AG09319 (cell line): ENCODE data around the gene RYR3.

Experiments
- DNase-seq: peaks from one replicate; pipeline ENCODE4 v3.0.0-alpha.2; 2010; ENCODE audit warnings: low read depth; ENCODE audit errors: extremely low read depth
- TF ChIP-seq, protein P1 (sequence below): IDR thresholded peaks from 2 replicates; pipeline ENCODE4 v1.5.1; 2011; ENCODE audit warnings: low read depth, mild to moderate bottlenecking, inconsistent platforms, low read length, moderate library complexity

The RYR3 gene

GRCh38 chr15:33380406-33380805 is 69.6 kb downstream of the RYR3 start:
- TF ChIP-seq, protein P1, sequence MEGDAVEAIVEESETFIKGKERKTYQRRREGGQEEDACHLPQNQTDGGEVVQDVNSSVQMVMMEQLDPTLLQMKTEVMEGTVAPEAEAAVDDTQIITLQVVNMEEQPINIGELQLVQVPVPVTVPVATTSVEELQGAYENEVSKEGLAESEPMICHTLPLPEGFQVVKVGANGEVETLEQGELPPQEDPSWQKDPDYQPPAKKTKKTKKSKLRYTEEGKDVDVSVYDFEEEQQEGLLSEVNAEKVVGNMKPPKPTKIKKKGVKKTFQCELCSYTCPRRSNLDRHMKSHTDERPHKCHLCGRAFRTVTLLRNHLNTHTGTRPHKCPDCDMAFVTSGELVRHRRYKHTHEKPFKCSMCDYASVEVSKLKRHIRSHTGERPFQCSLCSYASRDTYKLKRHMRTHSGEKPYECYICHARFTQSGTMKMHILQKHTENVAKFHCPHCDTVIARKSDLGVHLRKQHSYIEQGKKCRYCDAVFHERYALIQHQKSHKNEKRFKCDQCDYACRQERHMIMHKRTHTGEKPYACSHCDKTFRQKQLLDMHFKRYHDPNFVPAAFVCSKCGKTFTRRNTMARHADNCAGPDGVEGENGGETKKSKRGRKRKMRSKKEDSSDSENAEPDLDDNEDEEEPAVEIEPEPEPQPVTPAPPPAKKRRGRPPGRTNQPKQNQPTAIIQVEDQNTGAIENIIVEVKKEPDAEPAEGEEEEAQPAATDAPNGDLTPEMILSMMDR: no peak
- no peak for DNase-seq

DNA sequence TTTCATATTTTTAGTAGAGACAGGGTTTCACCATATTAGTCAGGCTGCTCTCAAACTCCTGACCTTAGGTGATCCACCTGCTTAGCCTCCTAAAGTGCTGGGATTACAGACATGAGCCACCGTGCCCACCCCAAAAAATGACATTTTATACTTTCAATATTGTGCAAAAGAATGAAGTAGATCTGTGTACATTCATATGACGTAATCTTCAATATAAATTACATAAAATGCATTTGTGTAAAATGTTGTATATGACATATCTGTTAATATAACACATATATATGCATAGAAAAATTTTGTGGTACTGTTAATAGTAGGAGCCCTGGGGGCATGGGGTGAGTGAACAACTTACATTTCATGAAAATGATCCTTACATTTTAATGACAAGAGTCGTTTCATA is 71.7 kb downstream of the RYR3 start:
- DNase-seq: no peak
- TF ChIP-seq, protein P1: no peak

DNA sequence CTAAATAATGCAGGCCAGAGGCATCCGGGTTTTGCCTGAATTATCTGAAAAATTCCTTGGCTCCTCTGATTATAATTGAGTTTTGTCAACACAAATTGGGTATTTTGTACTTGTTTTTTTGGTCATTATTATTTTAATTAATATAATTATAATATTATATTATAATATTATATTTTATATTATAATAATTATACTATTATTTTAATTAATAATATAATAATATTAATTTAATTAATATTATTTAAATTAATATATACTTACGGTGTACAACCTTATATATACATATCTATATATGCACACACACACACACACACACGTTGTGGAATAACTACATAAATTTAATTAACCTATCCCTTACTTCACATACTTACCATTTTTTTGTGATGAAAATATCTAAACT is 73.5 kb downstream of the RYR3 start:
- TF ChIP-seq, protein P1: no peak
- DNase-seq: no peak

GRCh38 chr15:33392453-33392852 is 81.7 kb downstream of the RYR3 start:
- TF ChIP-seq, protein P1: no peak
- no peak for DNase-seq

DNA sequence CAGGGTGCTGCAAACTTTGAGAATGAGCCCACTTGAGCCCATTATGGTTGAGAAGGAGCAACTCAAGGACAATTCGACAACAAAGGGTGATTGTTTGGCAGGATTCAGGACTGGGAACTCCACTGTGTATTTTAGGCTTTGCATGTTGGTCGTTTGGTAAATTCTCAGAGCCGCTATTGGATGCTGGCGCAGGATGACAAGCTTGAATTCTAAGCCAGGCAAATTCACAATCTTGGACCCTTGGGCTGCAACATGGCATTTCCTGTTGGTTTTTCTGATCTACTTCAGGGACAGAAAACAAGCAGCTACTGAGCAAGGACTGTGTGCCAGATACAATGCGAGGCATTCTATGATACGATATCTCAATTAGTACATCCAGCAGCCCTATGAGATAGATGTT is 82.8 kb downstream of the RYR3 start:
- TF ChIP-seq, protein P1: no peak
- DNase-seq: no peak

DNA sequence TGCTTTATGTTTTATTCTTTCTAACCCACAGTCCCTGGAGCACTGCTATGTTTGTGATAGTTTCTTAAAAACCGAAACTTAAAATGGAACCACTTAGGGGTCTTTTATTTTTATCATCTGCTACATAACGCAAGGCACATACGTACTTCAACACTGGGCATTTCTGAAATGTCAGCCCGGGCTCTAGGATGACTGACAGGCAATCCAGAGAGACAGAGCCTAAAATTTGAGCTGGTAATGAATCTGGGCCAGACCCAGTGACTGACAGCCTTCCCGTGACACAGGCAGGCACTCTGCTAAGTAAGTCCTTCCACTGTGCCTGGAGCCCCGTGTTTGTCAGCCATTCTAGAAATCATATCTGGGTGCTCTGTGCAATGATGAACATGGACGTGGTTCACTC is 84.6 kb downstream of the RYR3 start:
- no peak for DNase-seq

GRCh38 chr15:33395846-33396245 is 85.1 kb downstream of the RYR3 start:
- no peak for DNase-seq
- TF ChIP-seq, protein P1: no peak

More for the DNA sequence above, 84.6 kb downstream of the RYR3 start:
- TF ChIP-seq, protein P1: no peak
